Measurements from ENCODE around the gene SOX6.
"Not testable (repeated sequence)": the region's sequence is repeated elsewhere in the genome, so short reads cannot be mapped to it uniquely, and the experiment has no call there.

Gene SOX6

GRCh38 chr11:15926071-15926470, 430.3 kb downstream of the SOX6 start:
- peaks cover 12% of the 10 kb centered on the region for H3K9me3 Mint-ChIP-seq
- H3K4me1 Mint-ChIP-seq: no peaks in the 10 kb centered on the region
- H3K27me3 Mint-ChIP-seq (ENCODE audit: low read depth): no peaks in the 10 kb centered on the region
- no peak overlapping the region for H3K27ac Mint-ChIP-seq
- peaks cover 3% of the 10 kb centered on the region for H3K36me3 Mint-ChIP-seq (ENCODE audit: low read depth)
- no peak for TF ChIP-seq CTCF (IDR thresholded peaks at IDR 0.05; ENCODE audit: unreplicated experiment in 3 of 3)
- H3K4me3 Mint-ChIP-seq: no peak overlapping the region

GRCh38 chr11:15923183-15923582, 433.2 kb downstream of the SOX6 start:
- no peaks in the 10 kb centered on the region for H3K36me3 Mint-ChIP-seq (ENCODE audit: low read depth)
- H3K4me3 Mint-ChIP-seq: no peak overlapping the region
- H3K4me1 Mint-ChIP-seq: peaks cover 4% of the 10 kb centered on the region
- H3K9me3 Mint-ChIP-seq: no peaks in the 10 kb centered on the region
- H3K27ac Mint-ChIP-seq: no peak overlapping the region
- H3K27me3 Mint-ChIP-seq (ENCODE audit: low read depth): no peaks in the 10 kb centered on the region
- TF ChIP-seq CTCF (IDR thresholded peaks at IDR 0.05; ENCODE audit: unreplicated experiment in 3 of 3): no peak

- not testable (repeated sequence) for H3K9me3 Mint-ChIP-seq; H3K27me3 Mint-ChIP-seq (ENCODE audit: low read depth); H3K27ac Mint-ChIP-seq; H3K36me3 Mint-ChIP-seq (ENCODE audit: low read depth); H3K4me3 Mint-ChIP-seq; H3K4me1 Mint-ChIP-seq
Measured at GRCh38 chr11:15922745-15923144, 433.6 kb downstream of the SOX6 start.

- Mint-ChIP-seq H3K27me3 (ENCODE audit: low read depth) (no peaks in the 10 kb centered on the region), H3K36me3 (ENCODE audit: low read depth) (no peaks in the 10 kb centered on the region), H3K4me1 (peaks cover 4% of the 10 kb centered on the region), H3K27ac (no peak overlapping the region), H3K9me3 (no peaks in the 10 kb centered on the region), H3K4me3 (no peak overlapping the region)
- no peak for TF ChIP-seq CTCF (IDR thresholded peaks at IDR 0.05; ENCODE audit: unreplicated experiment in 3 of 3)
Measured at GRCh38 chr11:15920856-15921629, 435.3 kb downstream of the SOX6 start.

- no peak for TF ChIP-seq CTCF (IDR thresholded peaks at IDR 0.05; ENCODE audit: unreplicated experiment in 3 of 3)
- Mint-ChIP-seq H3K27ac (no peak overlapping the region), H3K9me3 (no peaks in the 10 kb centered on the region), H3K27me3 (ENCODE audit: low read depth) (peaks cover 7% of the 10 kb centered on the region), H3K4me1 (peaks cover 4% of the 10 kb centered on the region), H3K4me3 (no peak overlapping the region), H3K36me3 (ENCODE audit: low read depth) (no peaks in the 10 kb centered on the region)
Measured at GRCh38 chr11:15918674-15919073, 437.7 kb downstream of the SOX6 start.

- peaks cover 7% of the 10 kb centered on the region for H3K4me1 Mint-ChIP-seq
- H3K4me3 Mint-ChIP-seq: no peak overlapping the region
- no peak for TF ChIP-seq CTCF (IDR thresholded peaks at IDR 0.05; ENCODE audit: unreplicated experiment in 3 of 3)
- no peaks in the 10 kb centered on the region for H3K9me3 Mint-ChIP-seq
- peaks cover 7% of the 10 kb centered on the region for H3K27me3 Mint-ChIP-seq (ENCODE audit: low read depth)
- H3K36me3 Mint-ChIP-seq (ENCODE audit: low read depth): no peaks in the 10 kb centered on the region
- H3K27ac Mint-ChIP-seq: no peak overlapping the region
Measured at GRCh38 chr11:15918212-15918611, 438.1 kb downstream of the SOX6 start.
